GM18868 (cell line): ENCODE data around the gene TSTD2.
"Not testable (repeated sequence)": the region's sequence is repeated elsewhere in the genome, so short reads cannot be mapped to it uniquely, and the experiment has no call there.

Source experiments
- ATAC-seq: cut with Tn5 transposase; IDR thresholded peaks from one replicate; pipeline ENCODE4 v1.9.1; 2021; ENCODE audit warnings: mild to moderate bottlenecking, moderate library complexity; ENCODE audit not compliant: unreplicated experiment

Gene TSTD2

GRCh38 chr9:97632248-97632984 is 752 bp downstream of the TSTD2 start:
- ATAC-seq: peak; percentile 1

DNA sequence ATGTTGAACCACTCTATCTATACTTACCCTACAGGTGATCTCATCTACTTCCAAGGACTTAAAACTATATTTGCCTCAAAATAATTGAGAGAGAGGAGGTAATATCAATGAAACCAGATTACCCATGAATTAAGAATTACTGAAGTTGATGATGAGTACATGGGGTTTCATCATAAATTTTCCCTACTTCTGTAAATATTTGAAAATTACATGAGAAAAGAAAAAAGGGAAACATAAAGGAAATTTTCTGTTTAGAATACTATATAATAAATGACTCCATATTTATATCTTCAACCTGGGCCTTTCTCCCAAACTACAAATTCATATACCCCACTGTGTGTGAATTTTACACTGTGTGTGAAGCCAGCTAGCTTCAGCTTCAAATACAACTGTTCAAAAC is 2.6 kb downstream of the TSTD2 start:
- ATAC-seq: no peak

DNA sequence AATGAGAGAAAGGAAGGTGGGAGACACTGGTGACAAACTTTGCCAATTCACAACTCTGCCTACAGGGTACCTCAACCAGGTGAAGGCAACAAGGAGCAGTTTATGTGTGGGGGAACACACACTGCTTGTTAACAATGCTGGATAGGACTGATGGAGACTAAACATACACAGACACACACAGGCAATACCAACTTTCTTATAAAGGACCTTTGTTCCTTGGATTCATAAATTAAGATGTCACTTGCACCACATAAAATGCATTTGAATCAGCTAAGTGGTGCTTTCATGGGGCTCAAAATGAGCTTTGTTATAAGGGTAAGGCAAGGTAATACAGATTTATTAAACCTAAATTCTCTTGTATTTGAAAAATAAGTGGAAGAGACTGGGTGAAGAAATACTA is 4.0 kb downstream of the TSTD2 start:
- no peak for ATAC-seq

DNA sequence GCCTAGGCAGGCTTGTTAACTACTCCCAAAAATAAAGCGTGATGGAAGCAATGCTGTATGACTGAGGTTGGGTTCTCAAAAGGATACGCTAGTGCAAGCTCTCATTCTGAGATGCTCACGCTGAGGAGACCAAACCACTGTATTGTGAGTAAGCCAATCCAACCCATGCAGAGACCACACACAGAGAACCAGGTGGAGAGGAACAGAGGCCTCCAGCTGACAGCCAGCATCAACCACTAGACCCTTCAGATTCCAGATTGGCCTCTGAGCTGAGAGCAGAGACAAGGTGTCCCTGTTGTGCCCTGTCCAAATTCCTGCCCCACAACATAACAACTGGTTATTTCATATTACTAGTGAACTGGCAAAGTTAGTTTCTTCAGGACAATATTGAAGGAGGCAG is 4.5 kb downstream of the TSTD2 start:
- no peak for ATAC-seq

DNA sequence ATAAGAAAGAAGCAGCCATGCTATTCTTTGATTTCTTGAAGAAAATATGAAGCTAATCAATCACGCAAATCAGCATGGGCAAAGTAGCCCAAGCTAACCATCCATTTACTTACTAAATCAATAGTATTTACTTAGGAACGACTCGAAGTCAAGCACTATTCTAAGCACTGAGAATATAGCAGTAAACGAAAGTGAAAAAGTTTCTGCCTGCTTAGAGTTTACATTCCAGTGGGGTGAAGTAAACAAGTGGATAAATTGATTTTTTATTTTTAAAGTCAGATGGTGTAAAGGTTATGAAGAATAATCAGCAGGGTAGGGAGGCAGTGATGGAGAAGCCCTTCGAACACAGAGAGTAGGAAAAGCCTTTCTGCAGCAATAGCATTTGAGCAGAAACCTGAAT is 5.5 kb downstream of the TSTD2 start:
- ATAC-seq: no peak

GRCh38 chr9:97625620-97626019 is 7.5 kb downstream of the TSTD2 start:
- no peak for ATAC-seq

DNA sequence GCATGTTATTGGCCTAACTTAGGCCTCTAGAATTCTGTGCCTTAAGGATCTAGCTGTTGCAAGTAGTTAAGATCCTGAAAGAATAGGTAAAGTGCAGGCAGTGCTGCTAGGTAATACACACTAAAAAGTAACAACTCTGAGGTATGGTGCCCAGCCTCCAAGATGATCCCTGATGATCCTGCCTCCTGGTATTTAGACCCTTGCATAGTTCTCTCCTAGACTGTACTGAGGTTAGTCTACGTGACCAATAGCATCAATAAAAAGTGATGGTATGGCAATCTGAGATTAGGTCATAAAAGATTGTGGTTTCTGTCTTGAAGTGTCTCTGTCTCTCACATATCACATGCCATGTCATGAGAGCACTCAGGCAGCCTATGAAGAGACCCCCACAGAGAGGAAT is 9.2 kb downstream of the TSTD2 start:
- no peak for ATAC-seq

DNA sequence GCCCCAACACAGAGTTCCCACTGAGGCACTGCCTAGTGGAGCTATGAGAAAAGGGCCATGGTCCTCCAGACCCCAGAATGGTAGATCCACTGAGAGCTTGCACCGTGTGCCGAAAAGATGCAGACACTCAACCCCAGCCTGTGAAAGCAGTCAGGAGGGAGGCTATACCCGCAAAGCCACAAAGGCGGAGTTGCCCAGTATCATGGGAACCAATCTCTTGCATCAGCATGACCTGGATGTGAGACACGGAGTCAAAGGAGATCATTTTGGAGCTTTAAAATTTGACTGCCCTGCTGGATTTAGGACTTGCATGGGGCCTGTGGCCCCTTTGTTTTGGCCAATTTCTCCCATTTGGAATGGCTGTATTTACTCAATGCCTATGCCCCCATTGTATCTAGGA is 10.7 kb downstream of the TSTD2 start:
- ATAC-seq: not testable (repeated sequence)

GRCh38 chr9:97620063-97620462 is 13.1 kb downstream of the TSTD2 start:
- ATAC-seq: not testable (repeated sequence)

GRCh38 chr9:97617939-97618416 is 15.2 kb downstream of the TSTD2 start:
- peak; percentile 63 for ATAC-seq

DNA sequence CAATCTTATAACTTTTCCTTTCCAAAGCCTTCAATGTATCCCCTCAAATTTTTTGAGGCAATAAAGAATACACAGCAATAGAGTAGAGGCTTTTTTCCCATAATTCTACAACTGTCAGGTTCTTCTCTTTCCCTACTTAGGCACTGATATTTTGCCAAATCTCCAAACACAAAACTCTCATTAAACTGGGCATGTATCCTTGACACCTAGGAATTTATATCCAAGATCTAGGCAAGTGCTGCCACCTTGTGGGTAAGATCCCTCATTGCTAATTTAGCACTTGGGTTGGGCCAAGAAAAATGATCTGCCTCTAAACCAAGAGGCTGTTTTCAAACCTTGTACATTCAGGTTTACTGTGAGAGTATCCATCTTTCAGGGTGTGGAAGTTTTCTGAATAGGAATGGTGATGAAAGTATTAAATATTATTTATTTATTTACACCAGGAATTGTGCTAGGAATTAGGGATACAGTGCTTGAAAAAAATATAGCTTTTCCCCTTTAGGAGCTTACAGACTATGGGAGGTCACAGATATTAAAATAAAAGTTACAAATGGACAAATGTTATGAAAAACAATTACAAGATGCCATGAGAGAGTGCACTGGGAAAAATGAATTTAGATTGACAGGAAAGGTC is 17.6 kb downstream of the TSTD2 start:
- ATAC-seq: no peak

DNA sequence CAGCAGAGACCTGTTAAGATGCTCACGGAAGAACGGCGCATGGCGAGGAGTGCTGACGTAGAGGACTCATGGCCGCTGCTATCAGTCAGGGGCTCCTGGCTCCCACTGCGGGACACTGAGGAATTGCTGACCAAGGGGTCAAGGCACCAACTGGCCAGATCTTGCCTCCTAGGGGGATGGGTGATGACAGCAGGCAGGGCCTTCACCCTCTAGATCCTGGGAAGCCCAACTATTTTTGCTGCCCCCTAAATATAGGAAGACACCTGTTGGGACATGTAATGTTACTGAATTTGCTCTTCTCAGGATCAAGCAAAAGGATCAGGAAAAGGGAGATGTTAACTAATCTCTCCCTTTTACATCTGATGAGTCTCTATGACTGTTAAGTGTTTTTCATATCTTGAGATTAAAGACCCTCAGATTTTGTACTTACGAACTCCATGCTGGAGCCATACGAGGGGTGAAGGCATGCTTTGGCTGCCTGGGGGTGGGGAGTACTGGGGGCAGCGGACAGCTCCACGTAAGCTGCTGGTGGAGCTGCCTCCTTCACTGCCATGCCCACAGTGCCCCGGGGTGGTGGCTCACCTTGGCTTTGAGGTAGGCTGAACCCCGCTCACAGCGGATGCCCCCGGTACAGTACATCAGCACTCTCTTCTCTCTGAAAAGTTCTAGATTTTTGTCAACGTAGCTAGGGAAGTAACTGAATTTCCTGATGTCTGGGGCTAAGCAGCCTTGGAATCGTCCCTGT is 28.1 kb downstream of the TSTD2 start:
- ATAC-seq: no peak

DNA sequence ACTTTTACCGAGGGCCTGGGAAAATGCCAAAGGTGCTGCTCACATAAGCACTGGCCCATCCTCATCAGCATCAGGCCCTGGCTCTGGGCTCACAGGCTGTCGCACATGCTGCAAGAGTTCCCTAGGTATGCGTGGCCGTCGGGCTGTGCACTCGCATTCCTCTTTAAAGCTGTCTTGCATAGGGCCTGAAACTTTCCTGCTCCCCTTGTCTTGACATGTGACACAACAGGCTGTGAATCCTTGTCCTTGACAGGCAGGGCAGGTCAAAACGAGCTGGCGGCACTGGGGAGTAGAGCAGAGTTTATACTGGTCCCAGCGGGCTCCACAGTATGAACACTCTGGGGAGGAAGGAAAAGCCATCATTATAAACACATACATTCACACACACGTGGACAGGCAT is 30.7 kb downstream of the TSTD2 start:
- ATAC-seq: no peak

GRCh38 chr9:97601228-97601898 is 31.8 kb downstream of the TSTD2 start:
- no peak for ATAC-seq

DNA sequence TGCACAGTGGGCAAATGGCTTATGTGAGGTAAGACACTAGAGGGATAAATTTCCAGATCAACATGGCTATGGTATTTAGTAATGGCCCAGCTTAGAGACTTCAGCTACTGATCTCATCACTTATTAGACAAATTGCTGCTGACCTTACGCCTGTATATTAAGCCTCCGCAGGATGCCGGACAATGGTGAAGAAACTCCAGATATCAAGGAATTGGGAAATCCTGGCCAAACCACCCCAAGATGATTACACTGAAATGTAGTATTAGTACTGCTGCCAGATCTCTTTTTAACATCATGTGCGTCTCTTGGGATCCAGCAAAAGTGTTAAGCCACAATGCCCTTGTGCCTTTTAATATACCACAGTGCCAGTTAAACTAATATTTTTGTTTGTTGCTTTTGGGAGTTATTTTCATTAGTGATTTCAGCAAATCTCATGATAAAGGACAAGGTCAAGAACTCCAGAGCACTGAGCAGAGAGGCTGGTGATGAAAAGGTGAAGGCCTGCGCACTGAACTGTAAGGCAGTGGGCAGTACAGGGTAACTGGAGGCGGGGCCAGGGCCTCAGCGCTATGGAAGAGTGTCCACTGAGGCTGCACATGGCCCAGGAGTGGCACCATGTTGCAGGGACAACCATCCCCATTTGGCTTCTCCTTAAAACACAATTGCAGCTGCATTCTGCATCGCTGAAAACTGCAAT is 32.5 kb downstream of the TSTD2 start:
- ATAC-seq: no peak

DNA sequence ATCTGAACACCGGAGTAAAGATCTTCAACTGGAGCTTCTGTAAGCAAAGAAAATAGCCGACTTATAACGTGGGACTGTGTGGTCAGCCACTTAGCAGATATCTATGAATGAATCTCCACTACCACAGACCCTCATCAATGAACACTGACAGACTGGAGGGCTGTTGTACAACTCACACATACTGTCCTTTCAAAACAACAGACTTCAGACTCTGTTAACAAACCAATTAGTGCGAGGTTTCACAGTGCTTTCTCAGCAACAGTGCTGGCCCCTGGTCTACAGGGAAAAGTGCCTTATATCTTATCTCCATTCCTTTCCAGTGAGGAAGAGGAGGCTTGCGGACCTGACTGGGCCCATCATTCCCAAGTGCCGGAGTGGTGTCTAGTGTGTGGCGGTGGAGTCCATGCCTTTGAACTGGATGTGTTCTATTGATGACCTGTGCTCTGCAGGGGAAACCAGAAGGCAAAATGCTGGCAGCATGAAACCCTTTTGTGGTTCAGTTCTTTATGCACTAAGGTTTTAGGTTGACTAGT is 33.8 kb downstream of the TSTD2 start:
- no peak for ATAC-seq

- ATAC-seq: peak; percentile 84
Measured at GRCh38 chr9:97598461-97599288, 34.5 kb downstream of the TSTD2 start.

GRCh38 chr9:97596906-97597305 is 36.3 kb downstream of the TSTD2 start:
- no peak for ATAC-seq

DNA sequence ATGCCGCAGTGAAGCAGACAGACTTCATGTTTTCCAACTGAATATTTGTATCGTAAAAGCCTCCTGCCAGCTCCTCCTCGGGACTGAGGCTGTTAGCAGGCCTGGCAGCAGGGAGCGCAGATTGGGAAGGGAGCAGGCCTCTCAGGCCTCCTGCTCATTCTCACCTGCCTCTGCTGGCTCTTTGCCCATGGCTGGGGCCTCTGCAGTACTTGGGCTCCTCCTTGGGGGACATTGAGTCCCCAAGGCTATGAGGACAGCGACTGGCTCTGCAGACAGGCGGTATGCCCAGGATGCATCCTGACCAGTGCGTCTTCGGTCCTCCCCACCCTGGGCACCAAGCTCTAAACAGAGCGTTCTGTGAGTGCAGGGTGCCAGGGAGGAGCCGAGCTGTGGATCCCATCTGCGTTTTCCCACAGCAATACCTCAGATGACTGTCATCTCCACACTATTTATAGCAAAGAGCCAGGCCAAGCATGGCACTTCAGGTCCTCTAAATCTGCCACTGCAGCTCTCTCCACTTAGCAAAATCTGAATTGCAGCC is 38.7 kb downstream of the TSTD2 start:
- no peak for ATAC-seq
